NCI-H2171 (cell line): ENCODE measurements around the gene HIGD2A.

Experiments used
- DNase-seq: peaks from one replicate; lab custom pipeline; 2025; lab: John Stamatoyannopoulos, UW

HIGD2A gene

GRCh38 chr5:176388444-176389134 lies at the start of gene HIGD2A, which contains the start of gene NOP16:
TSS of gene HIGD2A (plus strand) at chr5:176388751. CDS start at chr5:176388820, 69 bp downstream.
TSS of gene NOP16 (minus strand) at chr5:176388598. CDS start at chr5:176388539, 59 bp downstream.
- DNase-seq, result peak; percentile 92

DNA sequence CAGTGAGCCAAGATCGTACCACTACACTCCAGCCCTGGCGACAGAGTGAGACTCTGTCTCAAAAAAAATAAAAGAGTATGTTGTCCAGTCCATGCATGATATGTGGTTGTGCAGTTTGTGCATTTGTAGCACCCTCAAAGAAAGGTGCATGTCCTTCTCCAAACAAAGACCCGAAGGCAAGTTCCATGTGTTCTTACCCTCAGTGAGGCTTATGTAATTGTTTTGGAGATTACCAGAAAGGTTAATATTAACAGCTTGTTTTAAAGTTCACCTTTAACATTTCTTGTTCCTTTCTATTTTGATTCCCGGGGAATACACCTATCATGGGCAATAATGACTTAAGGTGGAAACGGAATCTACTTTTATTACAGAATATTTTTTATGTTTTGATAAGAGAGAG lies 49.2 kb upstream of the HIGD2A start:
- no peak for DNase-seq

DNA sequence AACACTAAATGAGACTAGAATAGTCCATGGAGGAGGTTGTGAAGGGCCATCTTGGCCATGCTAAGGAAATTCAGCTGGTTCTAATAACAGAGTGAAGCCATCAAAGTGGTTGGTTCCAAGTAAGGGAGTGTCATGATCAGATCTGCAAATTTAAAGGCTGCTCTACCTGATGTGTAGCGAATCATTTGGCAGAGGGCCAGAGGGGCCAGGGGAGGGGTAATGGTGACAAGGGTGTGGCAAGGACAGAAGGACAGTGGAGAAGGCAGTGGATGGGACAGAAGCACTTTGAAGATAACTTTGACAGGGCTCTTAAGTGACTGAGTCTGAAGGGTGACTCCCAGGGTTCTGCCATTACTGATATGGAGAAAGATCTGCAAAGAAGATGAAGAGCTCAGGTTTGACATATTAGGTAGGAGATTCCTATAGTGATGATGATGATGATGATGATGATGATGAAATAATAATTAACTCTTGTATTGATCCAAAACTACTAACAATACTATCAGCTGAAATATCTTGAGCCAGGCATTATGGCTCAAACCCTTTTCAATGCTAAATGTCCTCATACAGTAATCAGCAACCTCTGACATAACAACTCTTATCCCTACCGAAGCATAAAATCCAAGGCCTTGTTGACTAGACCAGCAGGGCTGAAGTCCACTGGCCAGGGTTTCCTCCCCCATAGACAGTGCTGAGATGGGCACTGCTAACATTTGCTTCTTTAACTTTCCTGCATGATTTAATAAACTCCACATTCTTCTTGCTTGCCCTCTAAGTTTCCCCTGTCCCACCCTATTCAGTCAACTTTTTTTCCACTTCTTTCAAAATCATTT lies 47.0 kb upstream of the HIGD2A start:
- DNase-seq, result no peak

DNA sequence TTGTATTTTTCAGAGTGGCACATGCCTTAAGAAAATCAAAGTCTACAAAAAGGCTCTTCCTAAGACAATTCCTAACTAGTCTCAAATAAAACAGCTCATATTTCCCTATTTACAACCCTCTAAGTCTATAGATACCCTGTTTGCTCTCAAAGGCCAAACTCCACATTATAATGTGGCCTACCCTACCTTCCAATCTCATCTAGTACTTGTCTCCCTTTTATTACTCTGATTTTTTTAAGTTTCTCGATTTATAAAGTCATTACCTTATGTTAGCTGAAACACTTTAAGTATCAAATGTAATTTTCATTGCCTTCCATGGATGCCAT lies 46.4 kb upstream of the HIGD2A start:
- no peak for DNase-seq

- DNase-seq, result no peak
These were observed 45.6 kb upstream of the HIGD2A start for GRCh38 chr5:176342766-176343458.

GRCh38 chr5:176350416-176350815 lies 38.1 kb upstream of the HIGD2A start:
- no peak for DNase-seq

- no peak for DNase-seq
These were observed 36.3 kb upstream of the HIGD2A start for GRCh38 chr5:176352116-176352878.

DNA sequence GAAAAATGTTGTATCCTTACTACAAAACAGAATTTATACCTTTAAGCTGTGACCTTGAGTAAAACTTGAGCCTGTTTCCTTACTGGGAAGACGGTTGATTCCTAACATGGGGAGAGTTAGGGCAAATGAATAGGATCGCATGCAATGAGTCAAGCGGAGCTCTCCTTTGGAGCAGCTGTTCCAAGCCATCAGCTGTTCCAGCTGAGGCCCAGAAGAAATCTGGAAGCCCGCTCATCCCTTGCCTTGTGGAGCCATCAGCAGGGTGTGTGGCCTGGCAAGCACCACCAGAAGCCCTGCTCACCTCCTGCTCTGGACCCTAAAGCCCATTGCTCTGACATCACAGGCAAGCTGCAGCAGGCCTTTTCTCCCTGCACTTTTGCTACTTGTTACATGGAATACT lies 35.0 kb upstream of the HIGD2A start:
- DNase-seq, result no peak

DNA sequence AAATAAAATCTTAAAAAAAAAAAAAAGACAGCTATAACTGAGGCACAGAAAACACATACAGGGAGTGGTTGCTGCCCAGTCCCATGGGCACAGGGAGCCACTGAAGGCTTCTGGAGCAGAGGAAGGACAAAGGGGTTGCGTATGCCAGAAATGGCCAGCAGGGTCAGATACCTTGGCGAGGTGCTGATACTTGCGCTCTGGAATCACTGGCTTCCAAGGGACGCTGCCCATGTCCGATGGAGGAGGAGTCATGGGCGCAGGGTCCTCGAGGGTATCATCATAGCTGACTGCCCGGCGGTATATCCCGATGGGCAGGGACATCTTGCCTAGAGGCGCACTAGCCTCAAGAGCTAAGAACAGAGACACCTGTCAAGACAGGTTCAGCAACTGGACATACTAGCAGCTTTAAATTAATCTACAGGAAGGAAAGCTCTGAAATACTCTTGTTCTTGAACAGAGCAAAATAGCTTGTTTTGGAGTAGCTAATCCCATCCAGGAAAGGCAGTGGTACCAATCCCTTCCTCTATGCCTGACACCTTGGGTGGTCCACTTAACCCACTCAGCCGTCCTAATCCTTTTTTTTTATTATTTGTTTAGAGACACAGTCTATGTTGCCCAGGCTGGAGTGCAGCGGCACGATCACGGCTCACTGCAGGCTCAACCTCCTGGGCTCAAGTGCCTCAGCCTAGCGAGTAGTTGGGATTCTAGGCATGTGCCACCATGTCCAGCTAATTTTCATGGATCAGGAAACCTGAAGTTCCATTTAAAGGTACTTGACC lies 33.0 kb upstream of the HIGD2A start:
- no peak for DNase-seq

GRCh38 chr5:176356179-176356566 lies 32.4 kb upstream of the HIGD2A start:
- DNase-seq, result no peak

DNA sequence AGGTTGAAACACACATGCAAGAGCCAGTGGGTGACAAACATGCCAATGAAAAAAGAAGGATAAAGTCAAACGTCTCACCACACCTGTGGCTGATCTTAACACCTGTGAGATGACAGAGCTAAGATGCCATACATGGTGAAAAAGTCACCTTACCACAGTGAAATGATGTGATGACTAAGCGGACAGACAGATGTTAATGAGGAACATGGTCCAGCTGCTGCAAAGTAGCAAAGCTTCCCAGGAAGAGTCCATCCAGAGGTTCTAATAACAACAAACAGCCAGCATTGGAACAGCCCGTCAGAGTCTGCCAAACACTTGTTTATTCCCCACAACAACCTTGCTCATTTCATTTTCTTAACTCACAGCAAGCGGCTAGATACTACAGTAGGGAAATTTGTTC lies 28.9 kb upstream of the HIGD2A start:
- no peak for DNase-seq

DNA sequence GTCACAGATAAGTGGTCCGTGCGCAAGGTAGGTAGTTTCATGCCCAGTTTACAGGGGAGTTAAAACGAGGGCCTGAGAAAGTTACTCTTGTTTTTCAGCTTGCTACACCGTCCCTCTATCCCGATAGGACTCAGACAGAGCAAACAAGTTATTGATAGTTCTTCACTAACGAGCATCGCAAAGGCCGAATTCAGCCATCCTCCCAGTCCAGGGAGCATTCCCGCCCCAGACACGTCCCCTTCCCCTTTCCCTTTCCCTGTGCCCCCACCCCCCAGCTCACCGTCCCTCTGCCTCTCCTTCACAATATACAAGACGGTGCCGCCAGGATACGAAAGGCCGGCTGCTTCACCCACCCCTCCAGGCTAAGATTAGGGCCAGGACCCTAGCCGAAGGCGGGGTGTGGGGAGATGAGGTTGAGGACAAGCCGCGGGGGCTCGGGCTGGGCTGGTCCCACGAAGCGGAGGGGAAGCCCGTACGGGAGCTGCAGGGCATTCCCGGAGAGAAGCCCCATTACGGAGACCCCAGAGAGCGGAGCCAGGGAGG lies 27.6 kb upstream of the HIGD2A start:
- DNase-seq, result no peak

DNA sequence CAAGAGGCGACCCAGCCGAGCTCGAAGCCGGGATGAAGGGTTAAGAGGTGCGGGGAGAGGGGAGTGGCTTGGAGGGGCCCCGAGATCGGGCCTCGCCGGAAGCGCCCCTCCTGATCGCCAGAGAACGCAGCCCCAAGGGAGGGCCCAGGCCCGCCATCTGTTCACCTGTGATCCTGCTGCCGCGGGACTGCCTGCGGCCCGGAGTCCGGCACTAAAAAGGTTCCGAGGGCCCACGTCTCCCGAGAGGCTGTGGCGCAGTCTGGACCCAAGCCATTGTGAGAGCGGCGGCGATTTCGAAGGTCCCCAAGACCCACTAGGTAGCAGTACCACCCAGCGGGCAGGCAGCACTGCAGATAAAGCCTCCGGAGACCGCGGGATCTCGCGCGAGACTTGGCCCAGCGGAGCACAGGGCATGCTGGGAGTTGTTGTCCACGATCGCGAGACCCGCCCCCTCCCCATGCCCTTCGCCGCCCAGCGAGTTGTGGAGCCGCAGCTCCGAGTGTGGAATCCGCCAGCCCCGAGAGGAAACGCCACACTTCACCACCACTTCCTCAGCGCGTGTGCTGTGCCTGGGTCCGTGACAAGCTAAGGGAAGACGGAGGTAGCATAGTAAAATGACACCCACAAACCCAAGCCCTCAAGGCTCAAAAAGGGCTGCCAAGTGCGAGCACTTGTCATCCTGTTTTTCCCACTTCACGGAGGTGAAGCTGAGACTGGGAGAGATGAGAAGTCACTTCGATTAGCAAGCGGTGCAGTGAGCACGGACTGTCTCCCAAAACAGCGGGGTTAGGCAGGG lies 26.9 kb upstream of the HIGD2A start, which contains the start of gene KIAA1191:
TSS of gene KIAA1191 (minus strand) at position 328 of the 796 bp plus-strand sequence. CDS start 2,256 bp downstream, outside the sequence.
- peak; percentile 72 for DNase-seq

GRCh38 chr5:176362233-176362490 lies 26.4 kb upstream of the HIGD2A start:
- DNase-seq, result no peak

DNA sequence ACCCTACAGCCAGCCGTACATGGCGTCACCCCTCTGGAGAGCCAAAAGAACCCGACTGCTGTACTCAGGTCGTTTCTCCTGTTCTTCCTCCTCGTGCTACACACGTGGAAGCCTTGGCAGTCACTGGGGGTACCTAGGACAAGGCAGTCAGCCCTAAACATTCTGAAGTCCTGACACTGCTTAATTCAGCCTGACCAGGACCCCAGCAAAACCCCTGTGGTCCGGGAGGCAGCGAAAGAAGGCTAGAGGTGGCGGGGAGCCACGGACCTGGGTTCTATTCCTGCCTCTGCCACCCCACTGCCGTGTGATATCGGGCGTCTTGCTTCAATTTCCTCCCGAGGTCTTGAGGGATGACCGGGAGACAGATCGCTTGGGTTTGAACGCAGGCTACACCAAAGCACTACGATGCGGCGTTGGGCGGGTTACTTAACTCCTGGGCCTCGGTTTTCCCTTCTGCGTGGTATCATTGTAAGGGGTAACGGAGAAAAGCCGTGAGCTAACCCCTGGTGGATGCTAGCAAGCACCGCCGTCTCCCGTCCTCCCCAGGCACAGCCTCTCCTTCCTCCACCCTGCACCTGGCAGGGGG lies 23.7 kb upstream of the HIGD2A start:
- no peak for DNase-seq

GRCh38 chr5:176365351-176366231 lies 23.0 kb upstream of the HIGD2A start, which contains the start of gene ARL10:
TSS of gene ARL10 (plus strand) at chr5:176365487. CDS start at chr5:176365564, 77 bp downstream.
- peak; percentile 3 for DNase-seq

DNA sequence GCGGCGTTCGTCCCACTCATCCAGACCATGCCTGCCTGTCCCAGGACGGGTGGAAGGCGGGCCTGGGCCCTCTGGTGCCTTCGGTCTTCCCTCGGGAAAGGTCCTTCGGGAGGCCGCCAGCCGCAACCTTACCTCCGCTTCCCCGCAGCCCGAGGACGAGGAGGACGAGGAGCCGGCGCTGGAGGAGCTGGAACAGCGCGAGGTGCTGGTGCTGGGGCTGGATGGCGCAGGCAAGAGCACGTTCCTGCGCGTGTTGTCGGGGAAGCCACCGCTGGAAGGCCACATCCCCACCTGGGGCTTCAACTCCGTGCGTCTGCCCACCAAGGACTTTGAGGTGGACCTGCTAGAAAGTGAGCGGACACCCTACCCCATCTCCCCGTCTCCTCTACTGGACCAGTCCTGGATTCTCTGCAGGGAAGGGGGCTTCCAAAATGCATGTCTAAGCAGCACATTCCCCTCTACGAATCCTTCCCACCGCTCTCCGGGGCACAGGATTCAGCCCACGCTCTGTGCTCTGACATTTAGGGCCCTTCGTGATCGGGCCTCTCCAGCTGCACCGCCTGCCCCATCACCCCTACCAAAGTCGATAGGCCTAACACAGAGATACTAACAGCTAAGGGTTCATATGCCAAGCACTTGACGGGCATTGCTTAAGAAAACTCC lies 22.2 kb upstream of the HIGD2A start:
- DNase-seq, result no peak

DNA sequence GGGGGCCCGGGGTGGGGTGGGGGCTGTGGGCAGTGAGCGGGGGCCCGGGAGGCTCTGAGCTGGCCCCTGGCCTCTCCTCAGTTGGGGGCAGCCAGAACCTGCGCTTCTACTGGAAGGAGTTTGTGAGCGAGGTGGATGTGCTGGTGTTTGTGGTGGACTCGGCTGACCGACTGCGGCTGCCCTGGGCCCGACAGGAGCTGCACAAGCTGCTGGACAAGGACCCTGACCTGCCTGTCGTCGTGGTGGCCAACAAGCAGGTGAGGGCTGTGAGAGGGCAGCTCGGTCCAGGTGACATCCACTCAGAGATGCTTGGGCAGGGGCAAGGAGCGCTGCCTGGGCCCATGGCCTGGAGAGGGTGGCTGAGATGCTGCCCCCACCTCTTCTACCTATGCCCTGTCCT lies 19.8 kb upstream of the HIGD2A start:
- DNase-seq, result no peak
